GM21367 (cell line): ENCODE data around the gene CNOT6L.
A peak's percentile ranks its signal among the peaks of the same experiment; 100 is the strongest.
"Not testable (repeated sequence)": the region's sequence is repeated elsewhere in the genome, so short reads cannot be mapped to it uniquely, and the experiment has no call there.

Source experiments
- ATAC-seq: cut with Tn5 transposase; IDR thresholded peaks from one replicate; pipeline ENCODE4 v1.9.1; 2021; ENCODE audit not compliant: unreplicated experiment

CNOT6L gene

DNA sequence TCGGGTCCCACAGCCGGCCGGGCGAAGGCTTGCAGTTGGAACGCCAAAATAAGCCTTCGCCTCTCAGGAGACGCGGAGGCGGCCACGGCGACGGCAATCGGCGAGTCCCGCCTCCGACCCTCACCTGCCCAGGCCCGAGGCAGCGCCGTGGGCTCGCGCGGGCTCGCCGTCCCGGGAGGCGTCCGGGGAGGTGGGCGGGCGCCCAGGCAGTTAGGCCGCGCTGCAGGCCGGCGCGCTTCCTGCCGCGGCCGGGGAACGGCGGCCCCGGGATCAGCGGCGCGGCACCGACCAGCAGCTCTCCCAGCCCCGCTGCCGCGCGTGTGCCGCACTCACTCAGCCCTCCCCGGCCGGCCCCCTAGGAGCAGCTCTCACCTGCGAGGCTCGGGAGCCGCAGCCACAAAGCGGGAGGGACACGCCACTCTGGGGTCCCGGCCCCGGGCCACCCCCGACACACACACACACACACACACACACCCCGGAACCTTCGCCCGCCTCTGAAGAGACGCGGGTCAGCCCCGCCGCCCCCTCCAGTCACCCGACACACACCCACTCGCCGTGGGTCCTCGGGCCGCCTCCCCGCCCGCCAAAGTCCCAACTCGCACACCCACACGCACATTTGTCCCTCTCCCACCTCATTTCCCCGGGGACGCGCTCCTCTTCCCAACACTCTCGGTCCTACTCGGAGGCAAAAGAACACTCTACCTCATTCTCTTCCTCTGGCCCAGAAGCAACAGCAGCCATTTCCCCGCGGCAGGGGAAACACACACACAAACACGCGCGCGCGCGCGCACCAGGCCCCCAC lies at the start of gene CNOT6L:
Gene CNOT6L (minus strand): TSS at position 767 of the 802 bp plus-strand sequence. CDS start 60 bp downstream, at position 707.
- ATAC-seq: no peak

DNA sequence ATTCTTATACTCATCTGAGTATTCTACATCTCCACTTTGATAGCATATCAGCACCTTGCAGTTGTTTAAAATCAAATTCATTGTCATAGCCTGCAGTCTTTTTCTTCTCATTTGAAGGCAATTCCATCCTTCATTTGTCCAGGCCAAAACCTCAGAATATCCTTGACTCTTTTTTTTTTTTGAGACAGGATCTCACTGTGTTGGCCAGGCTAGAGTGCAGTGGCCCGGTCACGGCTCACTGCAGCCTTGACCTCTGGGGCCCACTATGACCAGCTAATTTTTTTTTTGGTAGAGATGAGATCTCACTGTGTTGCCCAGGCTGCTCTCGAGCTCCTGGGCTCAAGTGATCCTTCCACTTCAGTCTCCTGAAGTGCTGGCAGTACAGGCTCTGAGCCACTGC lies 46.1 kb upstream of the CNOT6L start:
- ATAC-seq: no peak

DNA sequence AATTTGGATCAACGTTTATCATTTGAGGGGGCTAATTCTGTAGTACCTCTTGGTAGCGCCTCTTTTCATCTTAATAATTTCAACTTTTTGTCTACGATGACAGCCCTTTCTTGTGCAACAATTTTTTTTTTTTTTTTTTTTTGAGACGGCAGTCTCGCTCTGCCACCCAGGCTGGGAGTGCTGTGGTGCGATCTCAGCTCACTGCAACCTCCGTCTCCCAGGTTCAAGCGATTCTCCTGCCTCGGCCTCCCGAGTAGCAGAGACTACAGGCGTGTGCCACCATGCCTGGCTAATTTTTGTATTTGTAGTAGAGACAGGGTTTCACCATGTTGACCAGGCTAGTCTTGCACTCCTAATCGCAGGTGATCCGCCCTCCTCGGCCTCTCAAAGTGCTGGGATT lies 44.2 kb upstream of the CNOT6L start:
- ATAC-seq: not testable (repeated sequence)

DNA sequence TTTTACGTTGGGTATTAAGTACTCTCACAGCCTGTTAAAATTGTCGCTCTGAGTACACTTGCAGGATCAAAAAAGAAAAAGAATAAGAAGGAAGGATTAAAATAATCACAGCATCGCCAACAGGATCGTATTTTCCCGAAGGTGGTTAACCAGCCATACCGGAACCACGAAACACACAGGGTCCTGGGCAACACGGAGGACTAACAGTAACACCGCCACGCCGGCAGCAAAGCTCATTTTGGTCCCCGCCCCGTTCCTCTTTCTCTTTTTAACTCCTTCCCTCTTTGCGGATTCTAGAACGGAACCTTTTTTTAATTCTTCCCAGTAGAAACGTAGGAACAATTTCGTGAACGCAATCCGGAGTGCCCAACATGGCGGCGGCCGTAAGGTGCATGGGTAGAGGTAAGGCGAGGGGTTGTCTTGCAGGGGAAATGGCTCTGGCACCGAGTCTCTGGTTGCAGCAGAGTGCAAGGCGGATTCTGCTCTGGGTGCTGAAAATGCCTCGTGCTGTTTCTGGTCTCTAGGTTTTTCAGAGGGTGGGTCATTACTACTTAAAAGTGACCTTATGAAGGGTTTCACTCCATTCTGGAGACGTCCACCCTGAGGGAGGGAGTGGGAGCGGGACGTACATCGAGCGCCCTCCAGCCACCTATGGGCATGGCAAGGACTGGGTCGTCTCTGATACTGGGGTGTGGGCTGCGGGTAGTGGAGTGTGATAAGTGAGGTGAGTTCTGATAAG lies 43.5 kb upstream of the CNOT6L start, which contains the start of gene MRPL1:
Gene MRPL1 (plus strand): TSS at position 353 of the 739 bp plus-strand sequence. CDS start 19 bp downstream, at position 372.
- peak; percentile 82 for ATAC-seq

DNA sequence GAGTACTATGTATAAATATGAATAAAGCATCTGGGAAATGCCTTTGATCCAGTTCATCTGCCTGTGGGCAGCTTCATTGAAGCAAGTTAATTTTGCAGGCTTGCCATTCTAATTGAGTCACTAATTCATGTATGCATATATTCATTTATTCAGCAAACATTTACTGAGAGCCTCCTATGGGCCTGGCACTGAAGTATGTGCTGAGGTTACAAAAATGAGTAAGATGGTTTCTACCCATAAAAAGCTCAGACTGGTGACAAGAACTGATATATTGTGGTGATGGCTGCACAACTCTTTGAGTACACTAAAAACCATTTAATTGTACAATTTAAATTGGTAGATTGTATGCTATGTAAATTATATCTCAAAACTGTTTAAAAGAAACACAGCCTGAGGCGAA lies 42.3 kb upstream of the CNOT6L start:
- no peak for ATAC-seq

DNA sequence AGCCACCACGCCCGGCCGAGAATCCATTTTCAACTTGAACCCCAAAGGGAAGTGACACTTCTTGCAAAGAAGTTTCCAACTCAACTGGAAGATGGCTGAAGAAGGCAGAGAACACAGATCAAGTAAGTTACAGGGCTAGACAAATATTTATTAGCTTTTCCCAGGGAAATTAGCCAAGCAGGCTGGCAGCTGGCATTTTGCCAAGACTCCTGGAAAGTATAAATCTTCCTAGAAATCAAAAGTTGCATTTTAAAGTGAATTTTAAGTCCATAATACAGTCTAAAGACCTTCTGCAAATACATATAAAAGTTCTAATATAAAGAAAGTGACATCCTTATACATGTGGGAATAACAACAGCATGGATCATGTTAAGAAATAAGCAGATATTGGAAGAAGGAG lies 40.1 kb upstream of the CNOT6L start:
- ATAC-seq: no peak

DNA sequence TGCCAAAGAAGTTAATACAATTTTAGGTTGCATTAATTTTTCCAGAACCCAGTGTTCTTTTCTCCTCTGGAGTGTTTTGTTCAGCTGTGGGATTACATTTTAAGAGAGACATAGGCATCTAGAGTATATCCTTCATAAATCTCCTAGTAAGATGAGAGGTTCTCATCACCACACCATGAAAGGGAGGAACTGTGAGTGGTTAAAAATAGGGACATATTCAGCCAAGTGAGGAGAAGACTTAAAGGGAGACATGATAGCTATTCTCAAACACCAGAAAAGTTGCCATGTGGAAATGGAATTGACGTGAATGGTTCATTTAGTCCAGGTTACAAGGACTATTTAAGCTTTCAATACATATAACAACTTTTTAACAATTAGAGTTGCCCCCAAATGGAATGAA lies 37.0 kb upstream of the CNOT6L start:
- ATAC-seq: no peak

DNA sequence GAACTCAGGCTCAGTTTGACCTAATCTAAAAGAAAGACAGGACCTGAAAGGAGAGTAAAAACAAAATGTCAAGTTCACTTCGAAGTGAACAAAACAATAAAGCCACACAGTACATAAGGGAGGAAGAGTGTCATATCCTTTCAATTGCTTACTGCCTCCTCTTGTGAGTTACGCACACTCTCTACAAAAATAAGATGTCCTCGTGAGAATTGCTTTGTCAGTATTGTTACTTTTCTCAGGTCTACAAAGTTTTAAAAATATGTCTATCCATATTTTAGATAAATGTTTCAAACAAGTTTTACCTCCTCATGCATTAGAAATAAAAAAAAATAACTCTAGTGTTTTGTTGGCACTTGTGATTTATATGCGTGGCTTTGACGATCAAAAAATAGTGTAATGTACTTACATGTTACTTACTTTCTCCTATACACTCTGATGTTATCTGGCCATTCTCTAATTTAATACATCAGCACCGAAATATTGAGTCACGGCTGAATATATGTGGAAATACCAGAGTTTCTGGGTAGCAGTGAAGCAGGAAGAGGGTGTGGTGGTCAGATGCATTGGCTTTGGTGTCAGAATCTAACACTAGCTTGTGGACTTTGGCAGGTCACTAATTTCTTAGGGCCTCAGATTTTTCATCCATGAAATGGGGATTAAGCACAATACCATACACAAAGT lies 35.4 kb upstream of the CNOT6L start:
- ATAC-seq: no peak

DNA sequence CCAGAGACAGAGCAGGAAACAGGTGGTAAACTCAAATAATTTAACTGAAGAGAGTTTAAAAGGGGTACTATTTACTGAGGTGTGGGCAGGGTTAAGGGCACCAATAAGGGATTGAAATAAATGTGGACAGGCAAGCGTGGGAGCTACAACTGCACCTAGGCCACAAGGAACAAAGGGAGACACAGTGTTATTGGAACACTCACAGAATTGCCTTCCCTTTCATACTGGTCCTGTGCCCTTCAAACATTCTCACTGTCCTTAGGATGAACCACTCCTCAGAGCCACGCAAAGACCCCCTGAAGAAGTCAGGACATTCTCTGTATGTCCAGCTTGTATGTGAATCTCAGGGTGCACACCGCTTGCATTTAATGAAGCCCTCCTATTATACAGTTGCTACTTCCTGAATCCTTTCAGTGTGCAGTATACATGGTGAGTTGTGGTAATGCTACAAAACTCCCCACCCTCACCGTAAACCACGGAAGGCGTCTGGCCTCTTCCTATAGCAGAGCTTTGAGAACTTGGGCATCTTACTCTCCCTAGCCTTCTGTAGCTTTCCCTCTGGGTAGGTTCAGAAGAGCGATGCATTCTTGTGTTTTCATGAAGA lies 33.8 kb upstream of the CNOT6L start:
- ATAC-seq: peak; percentile 97

DNA sequence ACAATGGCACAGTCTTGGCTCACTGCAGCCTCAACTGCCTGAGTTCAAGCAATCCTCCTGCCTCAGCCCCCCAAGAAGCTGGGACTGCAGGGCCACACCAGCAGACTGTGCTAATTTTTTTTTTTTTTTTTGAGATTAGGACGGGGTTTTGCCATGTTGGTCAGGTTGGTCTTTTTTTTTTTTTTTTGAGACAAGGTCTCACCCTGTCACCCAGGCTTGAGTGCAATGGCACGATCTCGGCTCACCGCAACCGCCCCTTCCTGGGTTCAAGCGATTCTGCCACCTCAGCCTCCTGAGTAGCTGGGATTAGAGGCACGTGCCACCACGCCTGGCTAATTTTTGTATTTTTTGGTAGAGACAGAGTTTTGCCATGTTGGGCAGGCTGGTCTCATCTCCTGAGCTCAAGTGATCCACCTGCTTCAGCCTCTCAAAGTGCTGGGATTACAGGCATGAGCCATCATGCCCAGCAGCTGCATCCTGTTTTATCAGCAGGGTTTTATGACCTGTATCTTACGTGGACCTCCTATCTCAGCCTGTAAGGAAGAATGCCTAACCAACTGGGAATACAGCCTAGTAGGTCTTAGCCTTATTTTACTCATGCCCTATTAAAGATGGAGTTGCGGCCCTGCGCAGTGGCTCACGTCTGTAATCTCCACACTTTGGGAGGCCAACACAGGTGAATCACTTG lies 30.3 kb upstream of the CNOT6L start:
- ATAC-seq: no peak

DNA sequence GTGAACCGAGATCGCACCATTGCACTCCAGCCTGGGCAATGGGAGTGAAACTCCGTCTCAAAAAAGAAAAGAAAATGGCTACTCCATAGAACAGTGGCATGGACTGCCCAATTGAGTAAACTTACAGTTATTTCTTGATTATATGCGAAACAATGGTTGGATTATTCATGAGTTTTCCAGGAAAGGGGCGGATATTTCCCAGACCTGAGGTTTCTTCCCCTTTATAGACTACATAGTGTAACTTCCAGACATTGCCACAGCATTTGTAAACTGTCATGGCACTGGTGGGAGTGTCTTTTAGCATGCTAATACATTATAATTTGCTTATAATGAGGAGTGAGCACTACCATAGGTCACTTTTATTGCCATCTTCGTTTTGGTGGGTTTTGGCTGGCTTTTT lies 29.3 kb upstream of the CNOT6L start:
- no peak for ATAC-seq

DNA sequence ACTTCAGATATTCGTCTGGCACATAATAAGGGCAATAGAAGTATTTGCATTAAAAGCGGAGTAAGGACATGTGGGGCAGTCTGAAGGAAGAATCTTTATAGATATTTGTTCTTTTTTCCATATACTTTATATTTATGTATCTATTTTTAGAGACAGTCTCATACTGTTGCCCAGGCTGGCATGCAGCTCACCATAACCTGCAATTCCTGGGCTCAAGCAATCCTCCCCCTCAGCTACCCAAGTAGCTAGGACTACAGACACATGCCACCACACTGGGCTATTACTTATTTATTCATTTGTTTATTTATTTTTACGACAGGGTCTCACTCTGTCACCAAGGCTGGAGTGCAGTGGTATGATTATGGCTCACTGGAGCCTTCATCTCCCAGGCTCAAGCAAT lies 26.8 kb upstream of the CNOT6L start:
- no peak for ATAC-seq

DNA sequence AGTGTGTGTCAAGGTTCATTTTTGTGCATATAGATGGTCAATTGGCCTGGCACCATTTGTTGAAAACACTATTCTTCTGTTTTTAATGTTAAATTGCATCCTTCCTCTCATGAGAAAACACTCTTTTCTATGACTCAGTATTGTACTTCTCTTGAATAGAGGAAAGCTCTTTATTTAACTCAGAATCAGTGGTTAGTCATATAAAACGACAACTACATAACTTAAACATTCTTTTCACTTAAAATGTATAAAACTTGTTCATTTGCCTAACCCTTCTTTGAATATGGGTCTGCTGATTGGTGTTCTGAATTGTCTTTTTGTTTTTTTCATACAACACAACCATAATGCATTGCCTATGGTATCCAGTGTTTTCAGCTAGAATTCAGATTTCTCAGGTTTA lies 26.2 kb upstream of the CNOT6L start:
- ATAC-seq: no peak

DNA sequence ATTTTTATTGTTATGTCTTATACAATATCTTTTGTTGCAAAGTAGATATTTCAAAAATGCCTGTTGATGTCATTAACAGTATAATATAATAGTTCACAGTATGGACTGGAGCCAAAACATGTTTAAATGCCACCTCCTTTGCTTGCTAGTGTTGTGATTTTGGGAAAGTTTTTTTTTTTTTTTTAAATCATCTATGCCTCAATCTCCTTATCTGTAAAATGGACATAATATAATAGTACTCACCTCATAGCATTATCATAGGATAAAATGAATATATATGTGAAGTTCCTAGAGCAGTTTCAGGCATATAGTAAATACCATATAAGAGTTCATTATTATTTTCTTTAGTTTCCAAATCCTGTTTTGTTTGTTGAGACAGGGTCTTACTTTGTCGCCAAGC lies 25.2 kb upstream of the CNOT6L start:
- ATAC-seq: no peak

DNA sequence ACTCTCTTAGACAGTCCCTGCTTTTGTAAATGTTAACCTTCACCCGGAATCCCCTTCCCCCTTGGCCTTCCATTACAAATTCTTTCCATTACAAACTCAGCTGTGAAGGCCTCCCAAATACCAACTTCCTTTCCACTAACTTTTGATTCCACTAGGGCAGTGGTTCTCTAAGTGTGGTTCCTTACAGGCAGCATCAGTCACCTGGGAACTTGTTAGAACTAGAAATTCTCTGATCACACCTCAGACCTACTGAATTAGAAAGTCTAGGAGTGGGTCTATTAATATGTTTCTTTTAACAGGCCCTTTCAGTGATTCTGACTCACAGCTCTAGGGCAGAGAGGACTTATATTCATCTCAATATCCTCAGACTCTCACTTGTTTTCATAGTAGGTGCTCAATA lies 24.5 kb upstream of the CNOT6L start:
- no peak for ATAC-seq

DNA sequence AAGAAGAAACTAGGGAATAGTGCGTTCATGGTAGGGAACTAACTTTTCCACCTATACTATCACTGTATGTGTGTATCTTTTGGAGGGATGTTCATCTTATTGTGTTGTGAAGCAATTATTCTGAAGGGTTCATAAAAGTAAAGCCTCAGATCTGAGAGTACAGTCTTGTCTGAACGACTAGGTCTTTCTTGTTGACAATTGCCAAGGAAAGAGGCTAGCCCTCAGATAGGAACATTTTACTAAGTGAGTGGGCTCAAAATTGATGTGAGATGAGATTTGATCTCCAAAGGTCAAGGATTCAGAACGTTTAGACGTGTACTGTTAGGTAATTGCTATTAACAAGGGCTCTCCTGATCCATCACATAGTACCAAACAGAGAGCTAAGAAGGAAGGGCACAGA lies 15.2 kb upstream of the CNOT6L start:
- no peak for ATAC-seq

DNA sequence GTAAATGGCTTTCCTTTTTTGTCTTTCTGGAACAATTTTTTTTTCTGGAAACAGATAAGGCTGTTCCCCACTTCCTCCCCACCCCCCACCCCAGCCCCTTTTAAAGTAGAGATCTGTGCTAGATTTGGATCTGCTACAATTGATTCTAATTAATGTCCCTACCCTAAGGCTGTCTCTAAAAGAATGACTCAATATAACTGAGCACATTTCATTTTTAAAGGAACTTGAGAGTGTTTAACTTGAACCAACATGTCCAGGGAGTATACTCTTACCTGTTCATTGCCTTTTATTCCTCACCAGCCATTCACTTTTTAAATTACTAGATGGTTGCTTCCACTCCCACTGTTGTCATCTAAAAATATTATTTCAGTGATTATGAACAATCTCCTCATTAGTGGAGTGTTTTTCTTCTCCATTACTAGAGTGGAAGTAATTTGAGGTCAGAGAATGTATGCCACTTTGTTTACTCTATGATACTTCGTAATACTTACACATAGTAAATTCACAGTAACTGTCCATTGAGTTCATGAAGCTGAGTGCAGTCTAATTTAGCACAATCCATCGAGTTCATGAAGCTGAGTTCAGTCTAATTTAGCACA lies 14.1 kb upstream of the CNOT6L start:
- ATAC-seq: no peak

DNA sequence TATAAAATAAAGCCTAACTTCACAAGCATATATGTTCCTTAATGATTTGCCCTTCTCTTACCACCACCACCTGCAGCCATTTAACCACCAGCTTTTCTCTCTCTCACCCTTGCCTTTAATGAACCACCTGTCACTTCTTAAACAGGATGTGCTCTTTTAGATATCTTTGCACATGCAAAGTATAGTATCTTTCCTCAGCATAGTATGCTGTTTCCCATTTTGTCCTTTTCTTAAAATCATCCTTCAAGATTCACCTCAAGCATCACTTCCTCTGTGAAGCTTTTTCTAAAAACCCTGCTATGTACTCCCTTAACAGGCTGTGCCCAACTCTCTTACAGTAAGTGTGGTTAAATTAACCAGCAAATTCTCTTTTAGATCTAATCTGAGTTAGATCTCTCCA lies 8.2 kb upstream of the CNOT6L start:
- ATAC-seq: peak; percentile 77

DNA sequence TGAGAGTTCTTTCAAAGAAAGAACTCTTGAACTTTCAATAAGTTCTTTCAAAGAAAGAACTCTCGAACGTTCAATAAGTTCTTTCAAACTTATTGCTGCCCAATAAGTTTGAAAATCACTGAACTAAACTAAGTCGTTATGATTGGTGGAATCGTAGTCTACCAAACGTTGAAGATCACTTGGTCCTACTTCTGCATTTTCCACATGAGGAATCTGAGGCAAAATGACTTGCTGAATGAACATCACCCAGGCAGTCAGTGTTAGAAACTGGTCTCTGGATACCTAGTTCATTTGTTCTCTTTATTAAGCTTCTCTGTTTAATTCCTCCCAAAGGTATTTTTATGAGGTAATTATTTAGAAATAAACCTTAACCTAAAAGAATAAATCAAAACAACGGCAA lies 7.1 kb upstream of the CNOT6L start:
- no peak for ATAC-seq

DNA sequence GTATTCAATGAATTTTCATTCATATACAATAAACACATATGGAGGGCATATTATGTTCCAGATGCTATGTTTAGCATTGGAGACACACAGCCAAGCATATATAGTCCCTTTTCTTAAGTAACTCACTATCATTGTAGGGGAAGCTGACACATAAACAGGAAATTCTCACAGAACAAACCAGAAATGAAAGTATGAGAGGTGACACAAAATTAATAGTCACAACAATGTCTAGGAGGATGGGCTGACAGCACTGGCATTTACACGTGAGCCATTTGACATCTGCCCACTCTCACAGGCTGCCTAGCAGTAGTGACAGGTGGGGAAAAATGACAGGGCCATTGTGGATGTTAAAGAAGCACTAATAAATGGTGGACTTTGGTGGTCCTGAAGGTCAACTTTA lies 2.6 kb upstream of the CNOT6L start:
- no peak for ATAC-seq
